Right lobe of liver (tissue), 6 donors: ENCODE data around the gene TMEM132D. TPM values are rescaled to one million over a fixed set of nuclear protein-coding genes. Genes with fewer than 3 reads are reported as not detected.

ENCODE experiments used
- ATAC-seq, 4 donors: fragments of 200-7000 bp; cut with Tn5 transposase; one replicate each; pipeline ENCODE4 v1.9.1; 2020; ENCODE audit warnings: mild to moderate bottlenecking in 4 of 4, moderate library complexity in 4 of 4
- DNase-seq, 3 donors: peaks; one replicate each; pipeline ENCODE4 v3.0.0-alpha.2; 2020
- H3K27ac ChIP-seq, 3 donors: fragments of 200-600 bp; one replicate each; pipeline ENCODE4 v1.8.0; 2022
- H3K27me3 ChIP-seq, 2 donors: fragments of 200-600 bp; one replicate each; pipeline ENCODE4 v1.8.0; 2022
- H3K36me3 ChIP-seq, 4 donors: fragments of 200-600 bp; sonication (generic) in 1 of 4; one replicate each; pipeline versions ENCODE4 v1.5.1 to v1.8.0; 2017 to 2022; ENCODE audit warnings: control low read depth in 1 of 4
- H3K4me1 ChIP-seq, 4 donors: fragments of 200-600 bp; sonication (generic) in 1 of 4; one replicate each; pipeline versions ENCODE4 v1.5.1 to v1.8.0; 2017 to 2022; ENCODE audit warnings: control low read depth in 1 of 4
- H3K4me3 ChIP-seq, 3 donors: fragments of 200-600 bp; one replicate each; pipeline ENCODE4 v1.8.0; 2022
- H3K9me3 ChIP-seq, 4 donors: fragments of 200-600 bp; sonication (generic) in 1 of 4; one replicate each; pipeline versions ENCODE4 v1.5.1 to v1.8.0; 2017 to 2022; ENCODE audit warnings: control low read depth in 1 of 4
- CTCF ChIP-seq, 4 donors: fragments of 200-600 bp in 3 of 4; fragments of 450-650 bp in 1 of 4; IDR thresholded peaks; one replicate each; pipeline versions ENCODE4 v1.5.1 to v1.8.0; 2016 to 2022; ENCODE audit warnings: antibody characterized with exemption in 4 of 4, mild to moderate bottlenecking in 2 of 4
- POLR2A ChIP-seq: fragments of 450-650 bp; IDR thresholded peaks from one replicate; pipeline ENCODE4 v1.6.1; 2017; ENCODE audit warnings: antibody characterized with exemption, mild to moderate bottlenecking
- WGBS: methylation state at CpG from one replicate; pipeline ENCODE4 v1.1.6; 2018; ENCODE audit warnings: low coverage, low lambda C conversion rate; ENCODE audit not compliant: insufficient coverage; ENCODE audit errors: missing lambda C conversion rate; 5-methylcytosine and 5-hydroxymethylcytosine counted together
- intact Hi-C, 2 donors: fragments of 100-400 bp; cut with DNase I; formaldehyde crosslinking; loops; one replicate each; pipeline versions ENCODE4 v1.11.2 to v1.14.1; 2022
- total RNA-seq, 6 experiments: library from RNA; depleted of rRNA in 2 of 6; stranded (reverse); fragments of >200 nt in 2 of 6; fragmentation: NEBNext Ultra II Directional in 3 of 6; extraction: Animal tissue kit (Norgen Biotek cat#: 25700) in 3 of 6; gene quantifications; one replicate each; pipeline versions ENCODE4 v1.1.0 to v1.2.4, GENCODE V29; 2016 to 2023
- donor health status: DM: no; HTN: yes; CAD: no.
- donor health status: DM: no; HTN: no; CAD: no.
- donor health status: DM: no; HTN: no; CAD: no.
- donor health status: DM: no; HTN: yes; CAD: no.
- donor health status: DM: no; HTN: yes; CAD: no.

The TMEM132D gene
- total RNA-seq, 6 experiments from 2014 or later: 0.10 to 0.35 (median 0.33) TPM; not detected in 3

GRCh38 chr12:129847063-129847462 is 56.8 kb downstream of the TMEM132D start:
- 36% methylated on average over 1 of the region's 1 CpG for WGBS
- ATAC-seq: no peak
- H3K27ac ChIP-seq: no peak overlapping the region
- TF ChIP-seq POLR2A (no peak), CTCF (IDR thresholded peaks at IDR 0.05) (no peak)
- H3K4me3 ChIP-seq: no peak overlapping the region
- no peaks in the 10 kb centered on the region for H3K4me1 ChIP-seq
- DNase-seq: no peak
- peaks cover 0 to 4% of the 10 kb centered on the region in 2 donors for H3K27me3 ChIP-seq
- H3K9me3 ChIP-seq: no peaks in the 10 kb centered on the region
- intact Hi-C loops: no loop called here
- H3K36me3 ChIP-seq: no peaks in the 10 kb centered on the region

- H3K9me3 ChIP-seq: no peaks in the 10 kb centered on the region
- H3K4me3 ChIP-seq: no peak overlapping the region
- H3K27ac ChIP-seq: no peak overlapping the region
- no peak for DNase-seq
- no peaks in the 10 kb centered on the region for H3K4me1 ChIP-seq
- intact Hi-C loops: no loop called here
- no peaks in the 10 kb centered on the region for H3K27me3 ChIP-seq
- no peak for ATAC-seq
- 56% methylated on average over 5 of the region's 5 CpGs for WGBS
- no peaks in the 10 kb centered on the region for H3K36me3 ChIP-seq
- no peak for TF ChIP-seq CTCF (IDR thresholded peaks at IDR 0.05)
- TF ChIP-seq POLR2A: no peak
Measured at GRCh38 chr12:129844662-129845220, 59.1 kb downstream of the TMEM132D start.

- Histone ChIP-seq H3K4me3 (no peak overlapping the region), H3K27me3 (no peaks in the 10 kb centered on the region), H3K4me1 (no peaks in the 10 kb centered on the region), H3K27ac (no peak overlapping the region), H3K36me3 (no peaks in the 10 kb centered on the region), H3K9me3 (no peaks in the 10 kb centered on the region)
- DNase-seq (no peak), ATAC-seq (no peak)
- intact Hi-C loops: no loop called here
- TF ChIP-seq POLR2A: no peak
- TF ChIP-seq CTCF (IDR thresholded peaks at IDR 0.05): no peak
- 22% methylated on average over 3 of the region's 3 CpGs for WGBS
Measured at GRCh38 chr12:129841251-129841650, 62.6 kb downstream of the TMEM132D start.

GRCh38 chr12:129840145-129840884 is 63.5 kb downstream of the TMEM132D start:
- H3K4me1 ChIP-seq: no peaks in the 10 kb centered on the region
- intact Hi-C loops: no loop called here
- no peak overlapping the region for H3K27ac ChIP-seq
- no peaks in the 10 kb centered on the region for H3K36me3 ChIP-seq
- H3K9me3 ChIP-seq: no peaks in the 10 kb centered on the region
- whole genome bisulfite sequencing: 69% methylated on average over 20 of the region's 21 CpGs
- no peak for ATAC-seq
- TF ChIP-seq POLR2A (no peak), CTCF (IDR thresholded peaks at IDR 0.05) (no peak)
- no peak overlapping the region for H3K4me3 ChIP-seq
- no peaks in the 10 kb centered on the region for H3K27me3 ChIP-seq
- DNase-seq: no peak
